Sigmoid colon (tissue), 3 donors: ENCODE results near the gene G6PD.

Experiments used
- POLR2A ChIP-seq, 2 donors: fragments of 450-650 bp; IDR thresholded peaks; one replicate each; pipeline ENCODE4 v1.6.1; 2016; ENCODE audit warnings: antibody characterized with exemption in 2 of 2, mild to moderate bottlenecking in 2 of 2, moderate library complexity in 2 of 2
- TF ChIP-seq, protein P1 (sequence below), 4 experiments: fragments of 450-650 bp in 3 of 4; fragments of 200-600 bp in 1 of 4; IDR thresholded peaks; one replicate each; pipeline ENCODE4 v1.5.1; 2016 to 2019; ENCODE audit warnings: antibody characterized with exemption in 4 of 4, mild to moderate bottlenecking in 3 of 4, moderate library complexity in 2 of 4

GRCh38 chrX:154505734-154506133, 40.9 kb downstream of the G6PD start:
- TF ChIP-seq, protein P1, sequence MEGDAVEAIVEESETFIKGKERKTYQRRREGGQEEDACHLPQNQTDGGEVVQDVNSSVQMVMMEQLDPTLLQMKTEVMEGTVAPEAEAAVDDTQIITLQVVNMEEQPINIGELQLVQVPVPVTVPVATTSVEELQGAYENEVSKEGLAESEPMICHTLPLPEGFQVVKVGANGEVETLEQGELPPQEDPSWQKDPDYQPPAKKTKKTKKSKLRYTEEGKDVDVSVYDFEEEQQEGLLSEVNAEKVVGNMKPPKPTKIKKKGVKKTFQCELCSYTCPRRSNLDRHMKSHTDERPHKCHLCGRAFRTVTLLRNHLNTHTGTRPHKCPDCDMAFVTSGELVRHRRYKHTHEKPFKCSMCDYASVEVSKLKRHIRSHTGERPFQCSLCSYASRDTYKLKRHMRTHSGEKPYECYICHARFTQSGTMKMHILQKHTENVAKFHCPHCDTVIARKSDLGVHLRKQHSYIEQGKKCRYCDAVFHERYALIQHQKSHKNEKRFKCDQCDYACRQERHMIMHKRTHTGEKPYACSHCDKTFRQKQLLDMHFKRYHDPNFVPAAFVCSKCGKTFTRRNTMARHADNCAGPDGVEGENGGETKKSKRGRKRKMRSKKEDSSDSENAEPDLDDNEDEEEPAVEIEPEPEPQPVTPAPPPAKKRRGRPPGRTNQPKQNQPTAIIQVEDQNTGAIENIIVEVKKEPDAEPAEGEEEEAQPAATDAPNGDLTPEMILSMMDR (IDR thresholded peaks at IDR 0.05), result no peak
- no peak for TF ChIP-seq POLR2A (IDR thresholded peaks at IDR 0.05)
